Measurements from ENCODE around the gene LSAMP. TPM values are rescaled to one million over a fixed set of nuclear protein-coding genes. Genes with fewer than 3 reads are reported as not detected.
A peak's percentile ranks its signal among the peaks of the same experiment; 100 is the strongest.

The LSAMP gene
- total RNA-seq: not detected in 2 replicates
- not detected in 2 replicates for polyA plus RNA-seq
- polyA plus RNA-seq (2011; cell fraction: cytosol; rRNA removed): not detected in 2 replicates
- polyA plus RNA-seq (2011; cell fraction: nucleus; rRNA removed): not detected in 2 replicates
- polyA plus RNA-seq (2012): not detected in 2 replicates
- polyA minus RNA-seq: 0.28 TPM in 1 of 2 replicates, not detected in the other
- not detected for polyA minus RNA-seq (2011; cell fraction: cytosol; rRNA and poly(A)+ RNA removed)
- not detected in 2 replicates for polyA minus RNA-seq (2011; cell fraction: nucleus; rRNA and poly(A)+ RNA removed)
- Bru-seq, nascent RNA: percentile 5 among the genes with signal in this experiment
- percentile 4 among the genes with signal in this experiment for BruChase-seq, experiment 1, labeled RNA remaining after a 6-hour chase
- BruChase-seq, experiment 2, labeled RNA remaining after a 2-hour chase: percentile 7 among the genes with signal in this experiment
- long read RNA-seq, partial matches to known transcripts: 0 of 2 reads
- long read RNA-seq, other reads (novel, unspliced or antisense): 2 of 2 reads

DNA sequence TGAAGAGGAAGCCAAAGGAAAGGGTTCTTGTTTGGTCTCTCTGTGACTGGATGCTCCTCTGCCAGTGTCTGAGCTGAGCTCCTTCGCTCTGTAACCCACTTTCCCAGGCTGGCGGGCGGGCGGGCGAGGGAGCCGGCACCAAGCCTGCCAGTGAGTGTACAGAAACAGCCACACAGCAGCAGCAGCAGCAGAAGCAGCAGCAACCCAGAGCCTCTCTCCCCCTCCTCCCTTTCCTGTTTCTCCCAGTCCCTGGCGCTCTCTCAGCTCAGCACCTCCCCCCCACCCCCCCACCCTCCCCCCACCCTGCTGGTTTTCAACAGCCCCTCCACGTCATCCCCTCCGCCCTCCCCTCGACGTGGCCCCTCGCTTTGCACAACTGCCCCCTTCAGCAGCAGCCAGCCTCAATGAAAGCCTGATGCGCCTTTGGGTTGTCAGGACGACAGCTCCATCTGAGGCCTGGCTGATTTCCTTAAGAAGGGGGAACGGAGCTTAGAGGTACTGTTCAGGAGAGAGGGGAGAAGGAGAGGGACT is at the start of gene LSAMP:
TSS of gene LSAMP (minus strand) at position 177 of the 531 bp plus-strand sequence.
- no peaks in the 10 kb centered on the region for H3K36me3 ChIP-seq (ENCODE audit: control insufficient read depth in 2 of 2, extremely low read depth in 1 of 2, insufficient read depth in 2 of 2, low read length in 2 of 2)
- H2AFZ ChIP-seq (ENCODE audit: low read depth, low read length): no peak within 1 kb of the TSS
- H3K9me1 ChIP-seq (replicated peaks; ENCODE audit: control insufficient read depth, extremely low read depth, insufficient read depth, low read length): no peaks in the 10 kb centered on the region
- H3K4me3 ChIP-seq (replicated peaks in 1 of 3; ENCODE audit: insufficient read depth in 1 of 3, low read depth in 1 of 3, low read length in 3 of 3): no peak within 1 kb of the TSS
- H3K79me2 ChIP-seq (ENCODE audit: control insufficient read depth, insufficient read depth, low read length): no peaks in the 10 kb centered on the region
- BruUV-seq (replicated peaks): no TSS peak
- ChIA-PET POLR2A (no interaction called here), CTCF (no interaction called here)
- no peaks in the 10 kb centered on the region for H3K9me3 ChIP-seq (replicated peaks; ENCODE audit: control insufficient read depth, insufficient read depth, low read length)
- H3K27me3 ChIP-seq (ENCODE audit: control insufficient read depth in 2 of 2, insufficient read depth in 2 of 2, low read length in 2 of 2): no peaks in the 10 kb centered on the region
- TF ChIP-seq POLR2AphosphoS5 (IDR thresholded peaks at IDR 0.05; ENCODE audit: insufficient read depth, low read depth, low read length) (no peak), JUN (IDR thresholded peaks at IDR 0.05; ENCODE audit: borderline replicate concordance, insufficient read depth, insufficient read length, low read depth) (no peak), GATA2 (IDR thresholded peaks at IDR 0.05; ENCODE audit: insufficient read depth, insufficient read length, low read depth, low read length) (no peak), FOS (IDR thresholded peaks at IDR 0.05; ENCODE audit: borderline replicate concordance, insufficient read depth, low read length) (no peak), MYC (IDR thresholded peaks at IDR 0.05; ENCODE audit: low read depth, low read length) (no peak), POLR2A (IDR thresholded peaks at IDR 0.05; ENCODE audit: low read depth, low read length) (no peak), EZH2 (IDR thresholded peaks at IDR 0.05; ENCODE audit: borderline replicate concordance, low read depth, low read length, severe bottlenecking) (no peak)
- TF ChIP-seq, protein P1, sequence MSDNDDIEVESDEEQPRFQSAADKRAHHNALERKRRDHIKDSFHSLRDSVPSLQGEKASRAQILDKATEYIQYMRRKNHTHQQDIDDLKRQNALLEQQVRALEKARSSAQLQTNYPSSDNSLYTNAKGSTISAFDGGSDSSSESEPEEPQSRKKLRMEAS (IDR thresholded peaks at IDR 0.05; ENCODE audit: insufficient read depth, insufficient read length): no peak
- TF ChIP-seq, protein P2, sequence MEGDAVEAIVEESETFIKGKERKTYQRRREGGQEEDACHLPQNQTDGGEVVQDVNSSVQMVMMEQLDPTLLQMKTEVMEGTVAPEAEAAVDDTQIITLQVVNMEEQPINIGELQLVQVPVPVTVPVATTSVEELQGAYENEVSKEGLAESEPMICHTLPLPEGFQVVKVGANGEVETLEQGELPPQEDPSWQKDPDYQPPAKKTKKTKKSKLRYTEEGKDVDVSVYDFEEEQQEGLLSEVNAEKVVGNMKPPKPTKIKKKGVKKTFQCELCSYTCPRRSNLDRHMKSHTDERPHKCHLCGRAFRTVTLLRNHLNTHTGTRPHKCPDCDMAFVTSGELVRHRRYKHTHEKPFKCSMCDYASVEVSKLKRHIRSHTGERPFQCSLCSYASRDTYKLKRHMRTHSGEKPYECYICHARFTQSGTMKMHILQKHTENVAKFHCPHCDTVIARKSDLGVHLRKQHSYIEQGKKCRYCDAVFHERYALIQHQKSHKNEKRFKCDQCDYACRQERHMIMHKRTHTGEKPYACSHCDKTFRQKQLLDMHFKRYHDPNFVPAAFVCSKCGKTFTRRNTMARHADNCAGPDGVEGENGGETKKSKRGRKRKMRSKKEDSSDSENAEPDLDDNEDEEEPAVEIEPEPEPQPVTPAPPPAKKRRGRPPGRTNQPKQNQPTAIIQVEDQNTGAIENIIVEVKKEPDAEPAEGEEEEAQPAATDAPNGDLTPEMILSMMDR (IDR thresholded peaks at IDR 0.05; ENCODE audit: extremely low read depth in 1 of 2, insufficient read depth in 1 of 2, low read depth in 1 of 2, low read length in 2 of 2): no peak
- no peak within 1 kb of the TSS for H3K27ac ChIP-seq (ENCODE audit: insufficient read depth, low read depth, low read length)
- no peaks in the 10 kb centered on the region for H3K4me1 ChIP-seq (ENCODE audit: control insufficient read depth, extremely low read depth, insufficient read depth, low read length)
- FAIRE-seq (no peak), DNase-seq (ENCODE audit: low read depth, low spot score) (no peak)
- H4K20me1 ChIP-seq (replicated peaks; ENCODE audit: control insufficient read depth, extremely low read depth, insufficient read depth, low read length): no peaks in the 10 kb centered on the region
- intact Hi-C loops (cut with micrococcal nuclease): no loop called here
- H3K9ac ChIP-seq (replicated peaks; ENCODE audit: extremely low read depth, insufficient read depth, low read length): no peak within 1 kb of the TSS
- no peak within 1 kb of the TSS for H3K4me2 ChIP-seq (ENCODE audit: insufficient read depth, low read length)
- dilution Hi-C loops (cut with MboI; ENCODE audit: extremely low pct_ligation_motif_present, low sequenced_read_pairs): no loop called here
